C1 segment of cervical spinal cord (tissue), 14 donors: ENCODE data around the gene OR2L3.
"Not testable (repeated sequence)": the region's sequence is repeated elsewhere in the genome, so short reads cannot be mapped to it uniquely, and the experiment has no call there.

ENCODE experiments used
- DNase-seq, 14 donors: peaks; one replicate each; lab custom pipeline; 2025; lab: John Stamatoyannopoulos, UW

Gene OR2L3

GRCh38 chr1:248046536-248046935 is at the start of gene OR2L3:
Gene OR2L3, plus strand, starts transcription at chr1:248046836. Its CDS starts 13,846 bp downstream, at chr1:248060682.
- no peak for DNase-seq

- no peak for DNase-seq
These were observed 47.8 kb upstream of the OR2L3 start for GRCh38 chr1:247998811-247999210.

GRCh38 chr1:248000169-248000568 is 46.5 kb upstream of the OR2L3 start:
- DNase-seq: no peak

- DNase-seq: no peak
These were observed 38.9 kb upstream of the OR2L3 start for GRCh38 chr1:248007778-248008177.

- DNase-seq: no peak
These were observed 37.0 kb upstream of the OR2L3 start for GRCh38 chr1:248009681-248010080.

- no peak for DNase-seq
These were observed 33.4 kb upstream of the OR2L3 start, which contains the start of gene OR2L5 for GRCh38 chr1:248013229-248013710. Gene OR2L5, plus strand, starts transcription at chr1:248013660. Its CDS starts 8,288 bp downstream, at chr1:248021948.

GRCh38 chr1:248015803-248016202 is 30.8 kb upstream of the OR2L3 start:
- no peak for DNase-seq

- no peak for DNase-seq
These were observed 16.9 kb upstream of the OR2L3 start, which contains the start of gene OR2L2 for GRCh38 chr1:248029770-248030169. Gene OR2L2, plus strand, starts transcription at chr1:248030070. Its CDS starts 8,198 bp downstream, at chr1:248038268.

- no peak for DNase-seq
These were observed 1.4 kb upstream of the OR2L3 start for GRCh38 chr1:248045209-248045608.

GRCh38 chr1:248047008-248047407 is 372 bp downstream of the OR2L3 start:
- no peak for DNase-seq

GRCh38 chr1:248054671-248055070 is 8.0 kb downstream of the OR2L3 start:
- DNase-seq: no peak

GRCh38 chr1:248055261-248055660 is 8.6 kb downstream of the OR2L3 start:
- DNase-seq: no peak

GRCh38 chr1:248065071-248065470 is 18.4 kb downstream of the OR2L3 start:
- DNase-seq: no peak

GRCh38 chr1:248065604-248066003 is 19.0 kb downstream of the OR2L3 start:
- DNase-seq: no peak

- DNase-seq: not testable (repeated sequence)
These were observed 37.2 kb downstream of the OR2L3 start for GRCh38 chr1:248083864-248084263.

GRCh38 chr1:248094884-248095283 is 48.2 kb downstream of the OR2L3 start, which contains the start of gene OR2L13:
Gene OR2L13, plus strand, starts transcription at chr1:248095184. Its CDS starts 4,192 bp downstream, at chr1:248099376.
- no peak for DNase-seq

- DNase-seq: no peak
These were observed 51.9 kb downstream of the OR2L3 start for GRCh38 chr1:248098529-248098928.

- DNase-seq: no peak
These were observed 56.2 kb downstream of the OR2L3 start for GRCh38 chr1:248102847-248103246.

- no peak for DNase-seq
These were observed 64.5 kb downstream of the OR2L3 start for GRCh38 chr1:248111157-248111556.
